Omental fat pad (tissue), 4 donors: Measurements from ENCODE around the gene TTC22. TPM values are rescaled to one million over a fixed set of nuclear protein-coding genes. Genes with fewer than 3 reads are reported as not detected.

Experiments used
- ATAC-seq: fragments of 150-250 bp; one replicate; pipeline ENCODE4 v1.9.1; 2016; ENCODE audit warnings: mild to moderate bottlenecking, moderate library complexity; ENCODE audit not compliant: low FRiP score
- DNase-seq: peaks from one replicate; pipeline ENCODE4 v3.0.0-alpha.2; 2019; ENCODE audit warnings: low spot score
- CTCF ChIP-seq, 3 donors: fragments of 450-650 bp; IDR thresholded peaks; one replicate each; pipeline ENCODE4 v1.5.1; 2016 to 2017; ENCODE audit warnings: antibody characterized with exemption in 3 of 3, mild to moderate bottlenecking in 3 of 3, moderate library complexity in 2 of 3
- total RNA-seq, 4 donors: library from RNA; depleted of rRNA; stranded (reverse); fragments of >200 nt; gene quantifications; one replicate each; pipeline ENCODE4 v1.1.0, GENCODE V29; 2016

TTC22 gene
- total RNA-seq = 1 to 10 TPM in 2 of 4 donors, under 1 TPM in 1, not detected in 1; 0.88 to 1.7 (median 1.1) TPM

- TF ChIP-seq CTCF (IDR thresholded peaks at IDR 0.05) = no peak
- ATAC-seq (peak; percentile 63), DNase-seq (no peak)
Measured at GRCh38 chr1:54800899-54801759, at the start of gene TTC22. Gene TTC22 (minus strand): TSS chr1:54801323. CDS start chr1:54801163, 160 bp downstream.

GRCh38 chr1:54850737-54851136 lies 49.6 kb upstream of the TTC22 start:
- TF ChIP-seq CTCF (IDR thresholded peaks at IDR 0.05) = no peak
- DNase-seq = no peak
- peak; percentile 72 for ATAC-seq

- no peak for TF ChIP-seq CTCF (IDR thresholded peaks at IDR 0.05)
- no peak for DNase-seq
- no peak for ATAC-seq
Measured at GRCh38 chr1:54850069-54850730, 49.1 kb upstream of the TTC22 start.

GRCh38 chr1:54849219-54850068 lies 48.3 kb upstream of the TTC22 start:
- no peak for ATAC-seq

GRCh38 chr1:54848134-54848948 lies 47.2 kb upstream of the TTC22 start:
- no peak for ATAC-seq
- no peak for DNase-seq
- TF ChIP-seq CTCF (IDR thresholded peaks at IDR 0.05) = no peak

More at GRCh38 chr1:54849219-54850068, 48.3 kb upstream of the TTC22 start:
- no peak for TF ChIP-seq CTCF (IDR thresholded peaks at IDR 0.05)
- no peak for DNase-seq

- no peak for DNase-seq
- ATAC-seq = no peak
- no peak for TF ChIP-seq CTCF (IDR thresholded peaks at IDR 0.05)
Measured at GRCh38 chr1:54846716-54847284, 45.7 kb upstream of the TTC22 start.
